HG03558 (cell line): ENCODE results near the gene EBP.
"Not testable (repeated sequence)": the region's sequence is repeated elsewhere in the genome, so short reads cannot be mapped to it uniquely, and the experiment has no call there.

Source experiments
- ATAC-seq: cut with Tn5 transposase; IDR thresholded peaks from one replicate; pipeline ENCODE4 v1.9.1; 2021; ENCODE audit warnings: moderate number of reproducible peaks; ENCODE audit not compliant: unreplicated experiment; ENCODE audit errors: extremely low read depth

The EBP gene

DNA sequence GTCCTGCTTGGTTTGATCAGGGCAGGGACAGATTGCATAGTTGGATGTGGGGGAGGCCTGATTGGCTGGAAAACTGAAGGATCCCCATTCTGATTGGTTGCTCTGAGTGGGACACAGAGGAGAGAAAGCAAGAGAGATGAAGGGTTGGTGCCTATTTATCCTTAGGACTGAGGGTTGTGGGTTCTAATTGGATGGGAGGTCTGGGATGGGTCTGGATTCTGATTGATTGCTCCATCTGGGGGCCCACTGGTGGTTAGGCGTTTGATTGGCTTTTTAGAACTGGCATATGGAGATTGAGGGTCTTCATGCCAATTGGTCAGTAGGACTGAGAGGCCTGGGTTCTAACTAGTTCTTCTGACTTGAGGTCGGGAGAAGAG, 644 bp upstream of the EBP start:
- no peak for ATAC-seq

DNA sequence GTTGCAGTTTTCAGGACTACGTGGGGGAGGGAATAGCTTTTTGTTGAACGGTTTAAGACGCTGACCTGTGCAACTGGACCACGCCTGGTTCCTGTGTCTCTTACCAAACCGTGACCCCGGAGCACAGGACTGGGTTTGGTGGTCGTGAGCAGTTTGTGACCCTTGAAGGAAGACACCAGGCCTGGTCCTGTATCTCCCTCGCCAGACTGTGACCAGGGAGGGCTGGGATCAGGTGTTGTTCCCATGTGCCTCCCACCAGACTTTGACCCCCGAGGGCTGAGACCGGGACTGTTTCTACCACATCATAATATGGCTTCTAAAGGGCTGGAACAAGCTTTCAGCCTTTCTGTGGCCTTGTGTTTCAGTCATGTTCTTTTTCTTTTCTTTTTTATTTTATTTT, 683 bp downstream of the EBP start:
- no peak for ATAC-seq

DNA sequence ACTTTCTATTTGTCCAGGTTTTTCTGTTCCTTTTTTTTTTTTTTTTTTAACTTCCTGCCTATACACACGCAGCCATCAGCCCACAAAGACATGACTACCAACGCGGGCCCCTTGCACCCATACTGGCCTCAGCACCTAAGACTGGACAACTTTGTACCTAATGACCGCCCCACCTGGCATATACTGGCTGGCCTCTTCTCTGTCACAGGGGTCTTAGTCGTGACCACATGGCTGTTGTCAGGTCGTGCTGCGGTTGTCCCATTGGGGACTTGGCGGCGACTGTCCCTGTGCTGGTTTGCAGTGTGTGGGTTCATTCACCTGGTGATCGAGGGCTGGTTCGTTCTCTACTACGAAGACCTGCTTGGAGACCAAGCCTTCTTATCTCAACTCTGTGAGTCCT, 2.1 kb downstream of the EBP start:
- no peak for ATAC-seq

DNA sequence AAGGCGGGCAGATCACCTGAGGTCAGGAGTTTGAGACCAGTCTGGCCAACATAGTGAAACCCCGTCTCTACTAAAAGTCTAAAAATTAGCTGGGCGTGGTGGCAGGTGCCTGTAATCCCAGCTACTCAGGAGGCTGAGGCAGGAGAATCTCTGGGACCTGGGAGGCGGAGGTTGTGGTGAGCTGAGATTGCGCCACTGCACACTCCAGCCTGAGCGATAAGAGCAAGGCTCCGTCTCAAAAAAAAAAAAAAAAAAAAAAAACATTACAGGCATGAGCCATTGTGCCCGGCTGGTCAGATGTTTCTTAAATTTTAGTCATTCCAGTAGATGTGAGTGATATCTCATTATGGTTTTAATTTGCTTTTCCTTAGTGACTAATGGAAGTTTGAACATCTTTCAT, 4.2 kb downstream of the EBP start:
- not testable (repeated sequence) for ATAC-seq

DNA sequence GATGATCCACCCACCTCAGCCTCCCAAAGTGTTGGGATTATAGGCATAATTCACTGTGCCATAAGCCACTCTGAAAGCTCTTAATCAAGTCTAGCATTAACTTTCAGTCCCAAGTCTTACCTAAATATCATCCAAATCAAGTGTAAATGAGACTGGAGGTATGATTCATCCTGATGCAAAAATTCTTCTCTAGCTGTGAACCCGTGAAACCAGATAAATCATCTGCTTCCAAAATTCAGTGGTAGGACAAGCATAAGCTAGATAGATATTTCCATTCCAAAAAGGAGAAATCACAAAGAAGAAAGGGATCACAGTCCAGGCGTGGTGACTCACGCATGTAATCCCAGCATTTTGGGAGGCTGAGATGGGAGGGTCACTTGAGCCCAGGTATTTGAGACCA, 9.1 kb downstream of the EBP start:
- no peak for ATAC-seq

DNA sequence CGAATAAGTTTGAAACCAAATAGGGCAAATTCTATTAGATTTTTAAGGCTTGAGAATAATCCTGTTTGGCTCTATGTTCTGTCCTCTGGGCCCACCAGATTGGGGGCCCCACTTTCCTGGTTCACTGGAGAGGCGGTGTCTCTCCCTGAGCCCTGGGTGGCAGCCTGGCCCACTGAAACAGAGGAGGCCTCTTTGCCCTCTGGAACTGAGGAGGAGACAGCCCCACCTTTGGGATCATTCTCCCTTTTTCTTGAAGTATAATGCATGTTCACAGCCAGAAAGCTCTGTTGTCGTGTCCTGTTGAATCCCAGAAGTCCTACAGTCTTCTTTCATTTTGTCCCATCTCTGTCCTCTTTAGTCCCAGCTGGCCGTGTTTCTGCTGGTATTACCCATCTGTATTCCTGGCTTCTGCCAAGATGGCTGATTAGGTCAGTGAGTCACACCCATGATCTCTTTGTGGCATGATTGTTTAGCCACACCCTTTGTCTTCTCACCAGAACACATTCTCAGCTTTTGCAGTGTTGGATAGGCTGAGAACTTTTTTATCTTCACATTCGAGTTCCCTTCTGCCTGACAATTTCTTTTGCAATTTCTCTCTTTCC, 9.9 kb downstream of the EBP start:
- no peak for ATAC-seq

DNA sequence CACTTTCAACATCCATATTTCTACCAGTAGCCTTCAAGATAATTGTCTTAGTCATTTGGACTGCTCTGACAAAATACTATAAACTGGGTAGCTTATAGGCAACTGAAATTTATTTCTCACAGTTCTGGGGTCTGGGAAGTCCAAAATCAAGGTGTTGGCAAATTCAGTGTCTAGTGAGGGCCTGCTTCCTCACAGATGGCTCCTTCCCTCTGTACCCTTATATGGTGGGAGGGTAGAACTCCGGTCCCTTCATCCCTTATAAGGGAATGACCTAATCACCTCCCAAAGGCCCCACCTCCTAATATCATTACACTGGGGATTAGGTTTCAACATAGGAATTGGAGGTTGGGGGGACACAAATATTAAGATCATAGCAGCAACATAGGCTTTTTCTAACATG, 10.6 kb downstream of the EBP start:
- no peak for ATAC-seq

DNA sequence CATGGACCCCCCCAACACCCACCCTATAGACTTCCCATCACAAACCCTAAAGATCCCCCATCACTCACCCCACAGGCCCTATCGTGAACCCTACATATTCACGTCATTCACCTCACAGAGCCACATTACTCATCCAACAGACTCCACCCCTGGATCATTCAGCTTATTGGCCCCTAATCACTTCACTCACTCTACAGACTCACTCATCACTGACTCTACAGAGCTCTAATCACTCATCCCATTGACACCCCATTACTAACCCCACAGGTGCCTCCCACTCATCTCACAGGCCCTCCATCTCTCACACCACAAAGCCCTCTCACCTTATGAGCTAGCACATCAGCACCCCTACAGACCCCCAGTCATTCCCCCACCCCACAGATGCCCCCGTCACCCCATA, 11.6 kb downstream of the EBP start:
- no peak for ATAC-seq

DNA sequence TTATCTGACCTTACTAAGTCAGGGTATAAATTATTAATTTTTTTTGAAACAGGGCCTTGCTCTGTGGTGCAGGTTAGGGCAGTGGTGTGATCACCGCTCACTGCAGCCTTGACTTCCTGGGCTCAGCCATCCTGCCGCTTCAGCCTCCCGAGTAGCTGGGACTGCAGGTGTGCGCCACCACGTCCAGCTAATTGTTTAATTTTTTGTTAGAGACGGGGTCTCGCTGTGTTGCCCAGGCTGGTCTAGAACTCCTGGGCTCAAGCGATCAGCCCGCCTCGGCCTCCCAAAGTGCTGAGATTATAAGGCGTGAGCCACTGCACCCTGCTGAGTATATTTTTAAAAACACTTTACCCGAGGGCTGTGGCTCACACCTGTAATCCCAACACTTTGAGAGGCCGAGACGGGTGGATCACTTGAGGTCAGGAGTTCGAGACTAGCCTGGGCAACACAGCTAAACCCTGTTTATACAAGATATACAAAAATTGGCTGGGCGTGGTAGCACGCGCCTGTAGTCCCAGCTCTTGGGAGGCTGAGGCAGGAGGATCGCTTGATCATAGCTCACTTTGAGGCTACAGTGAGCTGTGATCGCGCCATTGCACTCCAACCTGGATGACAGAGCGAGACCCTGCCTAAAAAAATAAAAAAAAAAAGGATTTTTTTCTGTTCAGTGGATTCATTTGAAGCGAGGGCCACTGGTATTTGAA, 17.2 kb downstream of the EBP start:
- no peak for ATAC-seq

DNA sequence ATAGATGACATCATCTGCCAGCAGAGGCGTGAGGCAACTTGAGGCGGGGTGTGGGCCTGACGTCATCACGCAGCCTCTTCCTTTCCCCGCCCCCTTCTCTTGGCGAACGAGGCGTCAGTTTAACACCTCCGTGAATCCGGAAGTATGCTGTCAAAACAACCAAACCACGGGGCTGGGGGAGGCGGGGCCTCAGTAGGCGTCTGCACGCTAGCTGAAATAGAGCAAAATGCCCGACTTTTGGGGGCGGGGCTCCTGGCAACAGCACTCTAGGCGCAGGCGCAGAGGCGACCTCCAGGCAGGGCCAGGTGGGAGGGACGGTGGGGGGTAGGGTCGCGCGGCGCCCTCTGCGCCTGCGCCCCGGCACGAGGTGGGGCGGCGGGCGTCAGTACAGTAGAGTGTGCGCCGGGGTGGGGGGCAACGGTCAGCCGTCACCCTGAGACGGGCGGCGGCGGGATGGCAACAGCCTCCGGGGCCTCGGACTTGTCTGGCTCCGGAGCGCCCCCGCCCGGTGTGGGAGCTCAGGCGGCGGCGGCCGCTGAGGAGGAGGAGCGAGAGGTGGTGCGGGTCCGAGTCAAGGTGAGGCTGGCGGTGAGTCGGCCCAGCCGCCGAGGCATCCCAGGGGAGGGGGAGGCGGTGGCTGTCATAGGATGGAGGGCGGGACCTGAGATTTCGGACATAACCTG, 17.9 kb downstream of the EBP start, which contains the start of gene TBC1D25:
TSS of gene TBC1D25 (plus strand) at position 370 of the 683 bp plus-strand sequence. CDS start at position 454, 84 bp downstream.
- ATAC-seq, result peak; percentile 45

DNA sequence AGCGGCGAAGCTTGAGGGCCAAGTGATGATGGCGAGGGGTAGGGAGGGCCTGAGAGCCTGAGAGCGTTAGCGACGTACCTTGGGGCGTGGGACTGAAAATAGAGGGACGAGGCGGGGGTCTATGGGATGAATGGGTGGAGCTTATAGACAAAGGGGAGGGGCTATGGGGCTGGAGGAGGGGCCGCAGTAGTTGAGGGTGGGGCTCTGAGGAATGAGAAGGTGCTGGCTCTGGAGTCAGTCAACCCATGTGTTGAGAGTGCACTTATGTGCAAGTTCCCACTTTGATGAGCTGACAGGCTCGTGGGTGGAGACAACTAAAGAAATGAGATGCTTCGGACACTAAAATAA, 18.4 kb downstream of the EBP start:
- no peak for ATAC-seq

DNA sequence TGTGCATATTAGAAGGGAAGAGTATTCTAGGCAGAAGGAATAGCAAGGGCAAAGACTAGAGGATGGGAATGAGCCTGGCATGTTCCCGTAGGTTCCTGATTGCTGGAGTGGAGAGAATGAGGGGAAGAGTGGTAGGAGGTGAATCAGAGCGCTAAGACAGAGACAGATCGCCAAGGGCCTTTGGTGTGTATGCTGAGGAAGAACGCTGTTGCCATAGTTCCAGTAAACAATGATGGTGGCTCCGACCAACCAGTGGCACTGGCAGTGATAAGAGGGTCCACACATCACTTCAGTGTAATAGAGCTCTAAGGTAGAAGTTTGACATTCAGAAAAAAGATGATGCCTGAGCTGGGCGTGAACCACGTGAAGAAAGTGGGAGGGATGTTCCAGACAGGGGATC, 18.9 kb downstream of the EBP start:
- no peak for ATAC-seq

DNA sequence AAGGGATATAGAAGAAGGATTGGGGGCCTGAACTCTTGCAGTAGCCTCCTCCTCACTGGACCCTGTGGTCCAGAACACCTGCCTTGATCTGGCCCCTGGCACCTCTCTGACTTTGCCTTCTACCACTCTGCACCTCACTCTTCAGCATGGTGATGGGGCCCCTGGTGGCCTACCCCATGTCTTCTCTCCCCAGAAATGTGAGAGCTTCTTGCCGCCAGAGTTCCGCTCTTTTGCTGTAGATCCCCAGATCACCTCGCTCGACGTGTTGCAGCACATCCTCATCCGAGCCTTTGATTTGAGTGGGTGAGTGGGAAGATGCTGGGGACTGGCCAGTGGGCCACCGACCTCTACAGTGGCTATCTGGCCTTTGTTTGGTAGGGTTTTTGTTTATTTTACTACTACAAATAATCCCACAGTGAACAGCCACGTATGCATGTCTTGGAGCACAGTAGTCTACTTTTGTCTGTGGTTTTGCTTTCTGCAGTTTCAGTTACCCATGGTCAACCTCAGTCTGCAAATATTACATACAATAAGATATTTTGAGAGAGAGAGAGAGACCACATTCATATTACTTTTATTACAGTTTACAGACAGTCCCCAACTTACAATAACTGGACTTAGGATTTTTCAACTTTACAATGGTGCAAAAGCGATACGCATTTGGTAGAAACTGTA, 19.7 kb downstream of the EBP start:
- ATAC-seq, result no peak

DNA sequence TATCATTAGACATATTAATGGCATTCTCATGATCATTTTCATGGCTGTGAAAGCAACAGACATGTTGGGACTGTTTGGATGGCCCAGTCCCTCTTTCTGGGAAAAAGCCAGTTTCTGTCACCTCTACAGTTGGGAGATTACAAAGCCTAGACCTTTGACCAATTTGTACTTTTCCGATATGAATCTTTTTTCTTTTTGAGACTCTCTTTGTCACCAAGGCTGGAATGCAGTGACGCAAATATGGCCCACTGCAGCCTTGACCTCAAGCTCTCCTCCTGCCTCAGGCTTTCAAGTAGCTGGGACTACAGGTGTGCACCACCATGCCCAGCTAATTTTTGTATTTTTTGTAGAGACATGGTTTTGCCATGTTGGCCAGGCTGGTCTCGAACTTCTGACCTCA, 27.3 kb downstream of the EBP start:
- no peak for ATAC-seq

DNA sequence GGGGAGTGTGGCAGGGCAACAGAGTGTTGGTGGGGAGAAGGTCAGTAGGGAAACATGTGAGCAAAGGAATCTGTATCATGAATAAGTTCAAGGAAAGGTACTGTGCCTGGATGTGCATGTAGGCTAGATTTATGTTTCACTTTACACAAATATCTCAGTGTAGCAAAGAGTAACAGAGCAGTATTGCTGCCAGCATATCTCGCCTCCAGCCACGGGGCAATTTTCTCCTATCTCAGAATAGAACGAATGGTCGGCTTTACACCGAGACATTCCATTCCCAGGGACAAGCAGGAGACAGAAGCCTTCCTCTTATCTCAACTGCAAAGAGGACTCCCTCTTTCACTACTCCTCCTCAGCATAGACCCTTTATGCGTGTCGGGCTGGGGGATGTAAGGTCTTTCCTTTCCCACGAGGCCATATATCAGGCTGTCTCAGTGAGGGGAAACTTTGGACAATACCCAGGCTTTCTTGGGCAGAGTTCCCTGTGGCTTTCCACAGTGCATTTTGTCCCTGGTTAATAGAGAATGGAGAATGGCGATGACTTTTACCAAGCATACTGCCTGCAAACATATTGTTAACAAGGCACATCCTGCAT, 34.2 kb downstream of the EBP start:
- not testable (repeated sequence) for ATAC-seq

DNA sequence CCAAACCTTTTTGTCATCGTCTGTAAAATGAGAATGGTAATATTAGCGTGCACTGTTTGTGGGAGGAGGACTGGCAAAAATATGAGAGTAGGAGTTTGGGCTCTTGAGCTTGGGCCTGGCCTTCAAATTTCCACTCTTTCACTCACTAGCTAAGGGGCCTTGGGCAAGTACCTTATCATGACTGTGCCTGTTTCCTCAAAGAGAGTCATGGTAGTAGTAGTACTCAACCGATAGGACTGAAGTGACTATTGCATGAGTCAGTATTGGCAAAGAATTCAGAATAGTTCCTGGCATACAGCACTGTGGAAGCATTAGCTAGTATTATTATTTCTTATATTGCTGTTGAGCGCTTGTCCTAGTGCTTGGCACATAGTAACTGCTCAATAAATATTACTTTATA, 36.7 kb downstream of the EBP start:
- no peak for ATAC-seq

DNA sequence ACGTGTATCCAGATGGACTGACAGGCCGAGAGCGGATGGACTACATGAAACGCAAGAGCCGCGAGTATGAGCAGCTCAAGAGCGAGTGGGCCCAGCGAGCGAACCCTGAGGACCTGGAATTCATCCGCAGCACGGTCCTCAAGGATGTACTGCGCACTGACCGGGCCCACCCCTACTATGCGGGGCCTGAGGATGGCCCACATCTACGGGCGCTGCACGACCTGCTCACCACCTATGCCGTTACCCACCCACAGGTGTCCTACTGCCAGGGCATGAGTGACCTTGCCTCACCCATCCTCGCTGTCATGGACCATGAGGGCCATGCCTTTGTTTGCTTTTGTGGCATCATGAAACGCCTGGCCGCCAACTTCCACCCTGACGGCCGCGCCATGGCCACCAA, 38.0 kb downstream of the EBP start:
- no peak for ATAC-seq

DNA sequence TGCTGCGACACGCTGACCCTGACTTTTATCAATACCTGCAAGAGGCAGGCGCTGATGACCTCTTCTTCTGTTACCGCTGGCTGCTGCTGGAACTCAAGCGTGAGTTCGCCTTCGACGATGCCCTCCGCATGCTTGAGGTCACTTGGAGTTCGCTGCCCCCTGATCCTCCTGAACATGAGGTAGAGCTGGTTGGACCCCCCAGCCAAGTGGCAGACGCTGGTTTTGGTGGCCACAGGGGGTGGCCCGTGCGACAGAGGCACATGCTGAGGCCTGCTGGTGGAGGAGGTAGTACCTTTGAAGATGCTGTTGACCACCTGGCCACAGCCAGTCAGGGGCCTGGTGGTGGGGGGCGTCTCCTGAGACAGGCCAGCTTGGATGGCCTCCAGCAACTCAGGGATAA, 38.4 kb downstream of the EBP start:
- no peak for ATAC-seq

DNA sequence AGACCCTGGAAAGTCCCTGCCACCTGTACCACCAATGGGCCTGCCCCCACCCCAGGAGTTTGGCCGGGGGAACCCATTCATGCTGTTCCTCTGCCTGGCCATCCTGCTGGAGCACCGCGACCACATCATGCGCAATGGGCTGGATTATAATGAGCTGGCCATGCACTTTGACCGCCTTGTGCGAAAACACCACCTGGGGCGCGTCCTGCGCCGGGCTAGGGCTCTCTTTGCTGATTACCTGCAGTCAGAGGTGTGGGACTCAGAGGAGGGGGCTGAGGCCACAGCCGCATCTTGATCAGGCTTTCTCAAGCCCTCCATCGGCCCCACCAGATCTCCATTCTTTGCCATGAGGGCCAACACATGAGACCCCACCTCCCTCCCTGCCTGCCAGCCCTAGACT, 39.1 kb downstream of the EBP start:
- ATAC-seq, result no peak

DNA sequence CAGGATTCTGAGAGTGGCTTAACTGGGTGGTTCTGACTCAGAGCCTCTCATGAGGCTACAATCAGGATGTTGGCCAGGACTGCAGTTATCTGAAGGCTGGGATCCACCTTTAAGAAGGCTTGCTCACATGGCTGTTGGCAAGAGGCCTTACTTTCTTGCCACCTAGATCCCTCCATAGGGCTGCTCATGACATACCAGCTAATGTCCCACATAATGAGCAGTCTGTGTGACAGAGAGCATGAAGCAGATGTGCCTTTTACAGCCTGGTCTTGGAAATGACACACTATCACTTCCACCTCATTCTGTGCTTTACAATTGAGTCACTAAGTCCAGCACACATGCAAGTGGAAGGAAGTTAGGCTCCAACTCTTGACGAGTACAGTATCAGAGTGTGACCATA, 48.4 kb downstream of the EBP start:
- peak; percentile 37 for ATAC-seq

DNA sequence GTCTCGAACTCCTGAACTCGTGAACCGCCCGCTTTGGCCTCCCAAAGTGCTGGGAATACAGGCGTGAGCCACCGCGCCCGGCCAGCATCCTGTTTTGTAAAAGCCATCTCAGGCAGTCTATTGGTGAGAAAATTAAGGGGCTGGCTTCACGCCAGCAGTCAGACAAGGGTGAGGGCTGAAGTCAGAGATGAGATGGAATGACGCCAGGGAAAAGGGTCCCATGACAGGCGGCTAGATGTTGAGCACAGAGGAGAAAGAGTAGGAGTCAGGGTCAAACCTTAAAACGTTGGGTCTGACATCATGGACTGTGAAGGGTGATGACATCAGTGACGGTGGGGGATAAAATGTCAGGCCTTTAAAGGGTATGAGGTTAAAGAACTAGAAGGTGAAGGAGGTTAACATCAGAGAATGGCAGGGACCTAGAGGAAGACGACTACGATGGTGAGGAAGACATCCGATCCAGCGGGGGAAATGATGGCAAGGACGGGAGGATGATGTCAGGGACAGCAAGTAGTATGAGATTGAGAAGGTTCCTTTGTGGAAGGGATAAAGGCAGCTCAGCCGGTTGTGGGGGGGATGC, 52.2 kb downstream of the EBP start:
- ATAC-seq, result no peak
